Prostate gland (tissue), 2 donors: Measurements from ENCODE around the gene CDH13.

Source experiments
- CTCF ChIP-seq, 4 experiments: fragments of 200-600 bp in 2 of 4; fragments of 450-650 bp in 2 of 4; sonication (generic) in 2 of 4; IDR thresholded peaks; 1 replicate in 3 of 4; 2 replicates in 1 of 4; pipeline ENCODE4 v1.5.1; 2016 to 2019; ENCODE audit warnings: antibody characterized with exemption in 4 of 4, mild to moderate bottlenecking in 2 of 4, moderate library complexity in 2 of 4
- POLR2A ChIP-seq: fragments of 450-650 bp; IDR thresholded peaks from one replicate; pipeline ENCODE4 v1.6.1; 2016; ENCODE audit warnings: antibody characterized with exemption, mild to moderate bottlenecking

- TF ChIP-seq CTCF (IDR thresholded peaks at IDR 0.05) (no peak), POLR2A (no peak)
These were observed 432.5 kb downstream of the CDH13 start for GRCh38 chr16:83059237-83059636.
